Stimulated activated naive CD8-positive, alpha-beta T cell treated with anti-CD3 and anti-CD28 coated beads, Interleukin-15, Interleukin-2, amounts not matched to agents 100 ng/mL and 50 ng/mL, for 24 hours (primary cell): ENCODE data around the gene RNF220.

Experiments used
- H3K27ac Mint-ChIP-seq: one replicate; pipeline ENCODE4 v1.8.0; 2021; ENCODE audit warnings: mild to moderate bottlenecking, mixed read lengths
- H3K27me3 Mint-ChIP-seq: one replicate; pipeline ENCODE4 v1.8.0; 2021; ENCODE audit warnings: mixed read lengths
- H3K36me3 Mint-ChIP-seq: one replicate; pipeline ENCODE4 v1.8.0; 2021; ENCODE audit warnings: low read depth, mixed read lengths
- H3K4me1 Mint-ChIP-seq: one replicate; pipeline ENCODE4 v1.8.0; 2021; ENCODE audit warnings: low read depth, mixed read lengths
- H3K4me3 Mint-ChIP-seq: one replicate; pipeline ENCODE4 v1.8.0; 2021; ENCODE audit warnings: mild to moderate bottlenecking, mixed read lengths
- H3K9me3 Mint-ChIP-seq: one replicate; pipeline ENCODE4 v1.8.0; 2021; ENCODE audit warnings: mixed read lengths

RNF220 gene

DNA sequence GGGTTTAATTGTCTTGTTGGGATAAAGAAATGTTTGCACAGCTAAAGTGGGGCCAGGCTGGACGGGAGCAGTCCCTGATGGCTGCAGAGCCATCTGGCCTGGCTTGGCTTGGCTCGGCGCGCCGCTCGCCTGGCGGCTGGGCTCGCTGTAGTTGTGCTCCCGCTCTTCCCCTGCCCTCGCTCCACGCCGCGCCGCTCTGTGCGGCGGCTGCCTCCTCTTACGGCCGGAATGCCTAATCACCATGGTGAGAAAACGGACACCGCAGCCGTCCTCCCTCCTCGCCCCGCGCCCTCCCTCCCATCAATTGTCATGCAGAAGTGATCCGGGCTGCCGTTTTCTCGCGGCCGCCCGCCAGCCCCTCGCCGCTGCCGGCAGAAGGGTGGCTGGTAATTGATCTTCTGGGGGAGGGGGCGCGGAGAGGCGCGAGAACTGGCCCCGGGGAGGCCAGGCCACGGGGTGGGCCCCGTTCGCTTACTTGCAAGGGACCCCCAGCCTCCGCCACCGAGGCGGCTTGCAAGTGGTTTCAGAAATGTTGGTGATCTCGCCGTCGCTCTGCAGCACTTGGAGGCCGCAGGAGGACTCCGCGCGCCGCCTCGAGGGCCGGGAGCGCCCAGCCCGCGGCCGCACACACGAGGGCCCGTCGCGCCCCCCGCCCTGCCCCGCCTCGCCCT is 12.4 kb downstream of the RNF220 start:
- peaks cover 52% of the 10 kb centered on the region for H3K27me3 Mint-ChIP-seq
- no peaks in the 10 kb centered on the region for H3K9me3 Mint-ChIP-seq
- peaks cover 4% of the 10 kb centered on the region for H3K4me1 Mint-ChIP-seq
- no peaks in the 10 kb centered on the region for H3K36me3 Mint-ChIP-seq
- H3K27ac Mint-ChIP-seq, result no peak overlapping the region
- no peak overlapping the region for H3K4me3 Mint-ChIP-seq

GRCh38 chr1:44418022-44418673 is 13.1 kb downstream of the RNF220 start:
- Mint-ChIP-seq H3K27ac (no peak overlapping the region), H3K36me3 (no peaks in the 10 kb centered on the region), H3K4me1 (peaks cover 4% of the 10 kb centered on the region), H3K9me3 (no peaks in the 10 kb centered on the region), H3K27me3 (peaks cover 59% of the 10 kb centered on the region), H3K4me3 (peak overlapping the region; percentile 25)

DNA sequence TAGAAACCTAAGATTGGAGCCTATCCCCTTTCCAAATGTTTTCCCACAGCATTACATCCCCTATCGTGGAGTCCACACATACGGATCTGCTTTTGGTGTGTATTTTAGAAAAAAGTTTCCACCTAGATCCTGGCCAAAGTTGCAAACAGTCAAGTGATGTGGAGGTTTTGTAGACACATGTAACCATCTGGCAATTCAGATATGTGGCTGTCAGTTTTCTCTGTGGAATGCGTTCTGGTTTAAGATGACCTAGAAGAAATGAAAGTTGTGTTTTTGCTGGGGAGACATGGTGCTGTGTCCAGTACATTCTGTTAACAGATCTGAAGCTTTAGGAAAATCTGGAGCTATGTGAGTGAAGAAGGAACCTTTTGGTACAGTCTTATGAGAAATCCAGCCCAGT is 14.8 kb downstream of the RNF220 start:
- Mint-ChIP-seq H3K36me3 (no peaks in the 10 kb centered on the region), H3K9me3 (no peaks in the 10 kb centered on the region), H3K4me1 (peaks cover 9% of the 10 kb centered on the region), H3K27ac (no peak overlapping the region), H3K27me3 (peaks cover 74% of the 10 kb centered on the region), H3K4me3 (no peak overlapping the region)

GRCh38 chr1:44420535-44420934 is 15.5 kb downstream of the RNF220 start:
- peaks cover 81% of the 10 kb centered on the region for H3K27me3 Mint-ChIP-seq

DNA sequence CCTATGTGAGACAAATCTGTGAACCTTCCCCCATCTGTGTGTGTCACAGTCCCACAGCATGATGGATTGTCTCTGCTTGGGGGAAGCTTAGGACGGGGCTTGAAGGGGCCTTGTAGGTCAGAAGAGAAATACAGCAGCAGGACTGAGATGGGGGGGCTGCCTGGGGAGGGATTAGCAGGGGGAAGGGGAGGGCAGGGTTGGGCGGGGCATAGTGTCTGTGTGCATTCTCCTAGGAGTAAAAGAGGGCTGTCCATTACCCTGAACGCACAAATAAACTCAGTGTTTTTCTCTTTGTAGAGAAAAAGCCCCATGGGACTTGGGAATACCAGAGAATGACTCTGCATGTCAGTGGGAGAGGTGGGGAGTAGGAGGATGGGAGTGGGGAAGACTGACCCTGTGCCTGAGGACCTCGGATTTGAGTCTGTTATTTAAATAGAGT is 16.4 kb downstream of the RNF220 start:
- Mint-ChIP-seq H3K27ac (no peak overlapping the region), H3K4me3 (no peak overlapping the region), H3K4me1 (peaks cover 9% of the 10 kb centered on the region), H3K36me3 (no peaks in the 10 kb centered on the region), H3K27me3 (peaks cover 76% of the 10 kb centered on the region), H3K9me3 (no peaks in the 10 kb centered on the region)

More at GRCh38 chr1:44420535-44420934, 15.5 kb downstream of the RNF220 start:
- no peaks in the 10 kb centered on the region for H3K36me3 Mint-ChIP-seq
- H3K4me3 Mint-ChIP-seq, result no peak overlapping the region
- no peak overlapping the region for H3K27ac Mint-ChIP-seq
- peaks cover 9% of the 10 kb centered on the region for H3K4me1 Mint-ChIP-seq
- no peaks in the 10 kb centered on the region for H3K9me3 Mint-ChIP-seq

DNA sequence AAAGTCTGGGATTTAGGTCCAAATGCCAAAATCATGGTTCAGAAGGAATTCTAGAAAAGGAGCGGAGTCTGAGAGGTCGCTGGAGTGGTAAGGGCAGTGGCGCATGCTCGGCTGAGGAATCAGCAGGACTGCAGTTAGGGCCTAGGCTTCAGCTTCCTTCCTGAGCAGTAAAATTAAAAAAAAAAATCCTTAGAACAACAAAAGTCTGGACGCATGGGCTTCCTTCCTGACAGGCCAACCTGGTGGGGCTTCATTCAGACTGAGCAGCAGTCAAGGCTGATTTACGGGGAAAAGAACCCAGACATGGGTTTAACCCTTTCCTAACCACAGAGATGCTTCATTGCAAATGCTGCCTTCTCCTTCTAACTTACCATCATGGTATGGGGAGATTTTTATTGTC is 17.1 kb downstream of the RNF220 start:
- peaks cover 75% of the 10 kb centered on the region for H3K27me3 Mint-ChIP-seq
- H3K4me3 Mint-ChIP-seq, result no peak overlapping the region
- peaks cover 9% of the 10 kb centered on the region for H3K4me1 Mint-ChIP-seq
- no peak overlapping the region for H3K27ac Mint-ChIP-seq
- no peaks in the 10 kb centered on the region for H3K9me3 Mint-ChIP-seq
- no peaks in the 10 kb centered on the region for H3K36me3 Mint-ChIP-seq

GRCh38 chr1:44423591-44424537 is 18.8 kb downstream of the RNF220 start:
- Mint-ChIP-seq H3K4me1 (peaks cover 5% of the 10 kb centered on the region), H3K4me3 (peak overlapping the region; percentile 11), H3K9me3 (no peaks in the 10 kb centered on the region), H3K27ac (no peak overlapping the region), H3K36me3 (no peaks in the 10 kb centered on the region), H3K27me3 (peaks cover 83% of the 10 kb centered on the region)

- Mint-ChIP-seq H3K9me3 (no peaks in the 10 kb centered on the region), H3K27ac (no peak overlapping the region), H3K27me3 (peaks cover 81% of the 10 kb centered on the region), H3K4me1 (peaks cover 9% of the 10 kb centered on the region), H3K4me3 (no peak overlapping the region), H3K36me3 (no peaks in the 10 kb centered on the region)
These were observed 19.7 kb downstream of the RNF220 start for GRCh38 chr1:44424747-44425146.

- Mint-ChIP-seq H3K4me3 (no peak overlapping the region), H3K36me3 (no peaks in the 10 kb centered on the region), H3K9me3 (no peaks in the 10 kb centered on the region), H3K27ac (no peak overlapping the region), H3K4me1 (peaks cover 9% of the 10 kb centered on the region), H3K27me3 (peaks cover 74% of the 10 kb centered on the region)
These were observed 20.5 kb downstream of the RNF220 start for GRCh38 chr1:44425341-44426082.

DNA sequence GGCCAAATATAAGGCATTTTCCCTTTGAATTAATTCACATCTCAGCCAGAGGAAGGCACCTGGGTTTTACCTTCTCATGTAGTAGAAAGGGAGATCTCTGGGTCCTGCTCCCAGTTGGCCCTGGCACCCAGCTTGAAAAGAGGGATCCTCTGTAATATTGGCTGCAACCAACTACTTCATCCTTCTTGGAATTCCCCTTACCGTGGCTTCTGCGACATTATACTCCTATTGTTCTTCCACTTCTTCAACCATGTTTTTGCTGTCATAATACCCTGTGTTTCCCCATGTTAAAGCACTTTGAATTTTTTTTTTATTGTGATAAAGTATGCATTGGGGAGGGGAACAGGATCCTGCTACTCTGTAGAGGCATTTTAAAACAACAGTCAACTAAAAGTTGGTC is 26.8 kb downstream of the RNF220 start:
- no peaks in the 10 kb centered on the region for H3K36me3 Mint-ChIP-seq
- no peak overlapping the region for H3K4me3 Mint-ChIP-seq
- H3K9me3 Mint-ChIP-seq, result no peaks in the 10 kb centered on the region

GRCh38 chr1:44433209-44433608 is 28.2 kb downstream of the RNF220 start:
- H3K27ac Mint-ChIP-seq, result no peak overlapping the region
- H3K4me1 Mint-ChIP-seq, result peaks cover 4% of the 10 kb centered on the region
- H3K9me3 Mint-ChIP-seq, result no peaks in the 10 kb centered on the region
- H3K4me3 Mint-ChIP-seq, result no peak overlapping the region
- peaks cover 25% of the 10 kb centered on the region for H3K27me3 Mint-ChIP-seq
- H3K36me3 Mint-ChIP-seq, result no peaks in the 10 kb centered on the region

More for the DNA sequence above, 26.8 kb downstream of the RNF220 start:
- H3K4me1 Mint-ChIP-seq, result peaks cover 4% of the 10 kb centered on the region
- H3K27ac Mint-ChIP-seq, result no peak overlapping the region
- H3K27me3 Mint-ChIP-seq, result peaks cover 38% of the 10 kb centered on the region

DNA sequence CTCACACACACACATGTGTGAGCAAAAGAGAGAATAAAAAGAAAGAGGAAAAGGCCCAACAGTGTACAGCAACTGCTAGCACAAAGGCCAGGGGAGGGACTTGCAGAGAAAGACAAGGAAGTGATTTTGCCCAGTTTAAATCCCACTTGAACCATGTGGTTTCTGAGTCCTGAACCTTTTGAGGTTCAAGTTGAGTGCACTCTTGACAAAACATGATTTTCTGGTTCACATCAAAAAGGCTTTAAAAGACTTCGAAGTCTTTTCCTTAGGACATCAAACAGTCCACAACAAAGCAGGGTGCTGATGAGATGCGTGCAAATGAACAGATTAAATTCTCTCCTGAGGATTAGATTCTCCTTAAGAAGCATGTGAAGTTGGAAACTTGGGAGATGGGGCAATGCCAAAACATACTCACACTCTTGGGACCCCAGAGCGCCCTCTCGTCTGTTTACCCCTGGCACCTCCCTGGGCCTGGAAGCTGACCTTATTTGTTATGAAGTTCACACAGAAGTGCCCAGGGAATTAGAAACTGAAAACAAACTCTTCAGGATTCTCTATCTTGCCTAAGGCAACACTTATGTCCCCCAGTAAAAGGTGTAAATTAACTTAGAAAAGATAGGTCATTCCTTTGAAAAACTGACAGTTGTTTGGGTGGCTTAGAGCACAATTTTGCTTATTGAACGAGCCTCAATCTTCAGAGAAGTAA is 31.5 kb downstream of the RNF220 start:
- Mint-ChIP-seq H3K4me1 (no peaks in the 10 kb centered on the region), H3K36me3 (no peaks in the 10 kb centered on the region), H3K9me3 (no peaks in the 10 kb centered on the region), H3K4me3 (no peak overlapping the region), H3K27ac (no peak overlapping the region), H3K27me3 (peaks cover 16% of the 10 kb centered on the region)

DNA sequence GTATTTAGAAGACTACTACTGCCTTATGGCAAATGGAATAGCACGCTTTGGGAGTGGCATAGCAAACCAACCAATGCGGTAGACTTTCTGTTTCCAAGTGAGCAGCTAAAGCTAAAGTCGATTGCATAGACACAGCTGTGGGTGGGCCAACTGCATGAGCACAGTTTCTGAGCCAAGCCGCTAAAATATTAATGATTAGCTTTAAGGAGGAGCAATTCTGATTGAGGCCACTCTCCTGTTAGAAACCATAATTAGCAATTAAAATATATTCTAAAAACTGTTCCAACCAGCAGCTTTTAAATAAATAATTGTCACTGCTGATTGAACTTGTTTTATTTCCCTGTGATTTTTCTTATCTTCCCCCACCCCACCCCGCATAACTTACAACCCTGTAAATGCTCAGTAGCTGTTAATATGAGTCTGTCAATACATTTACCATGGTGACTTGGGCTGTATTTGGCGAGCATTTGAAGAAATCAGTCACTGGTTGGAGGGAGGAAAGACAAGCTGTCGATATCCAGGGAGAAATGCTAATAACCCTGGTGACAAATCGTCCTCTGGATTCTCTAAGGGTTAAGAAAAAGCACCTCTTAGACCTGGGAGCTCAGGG is 32.2 kb downstream of the RNF220 start:
- Mint-ChIP-seq H3K9me3 (no peaks in the 10 kb centered on the region), H3K27me3 (peaks cover 14% of the 10 kb centered on the region), H3K36me3 (no peaks in the 10 kb centered on the region), H3K4me1 (no peaks in the 10 kb centered on the region), H3K27ac (no peak overlapping the region), H3K4me3 (no peak overlapping the region)

- Mint-ChIP-seq H3K4me1 (no peaks in the 10 kb centered on the region), H3K27me3 (peaks cover 10% of the 10 kb centered on the region), H3K36me3 (no peaks in the 10 kb centered on the region), H3K4me3 (no peak overlapping the region), H3K27ac (no peak overlapping the region), H3K9me3 (no peaks in the 10 kb centered on the region)
These were observed 37.7 kb downstream of the RNF220 start for GRCh38 chr1:44442791-44443190.
